ENCODE measurements around the gene R3HCC1L.

GRCh38 chr10:98195120-98195519, 60.7 kb downstream of the R3HCC1L start:
- TF ChIP-seq CEBPB (IDR thresholded peaks at IDR 0.05; ENCODE audit: low read depth, low read length) (no peak), CTCF (conservative IDR thresholded peaks at IDR 0.05; ENCODE audit: low read depth, low read length) (no peak), RCOR1 (IDR thresholded peaks at IDR 0.05; ENCODE audit: insufficient replicate concordance, low read length) (no peak)
